GM23338 (cell line): Measurements from ENCODE around the gene MAPK13. TPM values are rescaled to one million over a fixed set of nuclear protein-coding genes. Genes with fewer than 3 reads are reported as not detected.

Experiments
- ATAC-seq: fragments of 200-7000 bp; cut with Tn5 transposase; 3 replicates; pipeline ENCODE4 v1.9.1; 2020
- DNase-seq: peaks from one replicate; pipeline ENCODE4 v3.0.0-alpha.2; 2015; ENCODE audit warnings: low spot score
- H2AFZ ChIP-seq: fragments of 200-600 bp; sonication (generic); 2 replicates; pipeline ENCODE4 v1.8.0; 2016; ENCODE audit warnings: antibody characterized with exemption, mild to moderate bottlenecking, moderate library complexity
- H3F3A ChIP-seq: fragments of 200-600 bp; sonication (generic); replicated peaks from 2 replicates; pipeline ENCODE4 v1.8.0; 2017; ENCODE audit warnings: antibody characterized with exemption, mixed run types, low read depth
- H3K27ac ChIP-seq: fragments of 200-600 bp; sonication (generic); 2 replicates; pipeline ENCODE4 v1.6.1; 2016; ENCODE audit warnings: low read depth
- H3K27me3 ChIP-seq: fragments of 200-600 bp; sonication (generic); 2 replicates; pipeline ENCODE4 v1.8.0; 2016; ENCODE audit warnings: mild to moderate bottlenecking, mixed run types, moderate library complexity; ENCODE audit not compliant: insufficient read depth
- H3K36me3 ChIP-seq: fragments of 200-600 bp; sonication (generic); 2 replicates; pipeline ENCODE4 v1.8.0; 2016; ENCODE audit warnings: mild to moderate bottlenecking; ENCODE audit not compliant: insufficient read depth
- H3K4me1 ChIP-seq: fragments of 200-600 bp; sonication (generic); 2 replicates; pipeline ENCODE4 v1.8.0; 2016; ENCODE audit warnings: mild to moderate bottlenecking, moderate library complexity; ENCODE audit not compliant: insufficient read depth
- H3K4me2 ChIP-seq: fragments of 200-600 bp; sonication (generic); 2 replicates; pipeline ENCODE4 v1.7.1; 2017; ENCODE audit warnings: mixed run types
- H3K4me3 ChIP-seq: fragments of 200-600 bp; sonication (generic); 2 replicates; pipeline ENCODE4 v1.6.1; 2016; ENCODE audit warnings: mixed run types
- H3K79me2 ChIP-seq: fragments of 200-600 bp; sonication (generic); replicated peaks from 2 replicates; pipeline ENCODE4 v1.8.0; 2017; ENCODE audit warnings: mild to moderate bottlenecking; ENCODE audit not compliant: insufficient read depth
- H3K9me2 ChIP-seq: fragments of 200-600 bp; sonication (generic); 2 replicates; pipeline ENCODE4 v1.8.0; 2017; ENCODE audit not compliant: insufficient read depth
- H4K20me1 ChIP-seq: fragments of 200-600 bp; sonication (generic); replicated peaks from 2 replicates; pipeline ENCODE4 v1.8.0; 2017; ENCODE audit warnings: mild to moderate bottlenecking; ENCODE audit not compliant: insufficient read depth
- H3K27ac Mint-ChIP-seq: 2 replicates; pipeline ENCODE4 v1.8.0; 2020; ENCODE audit warnings: inconsistent platforms, mild to moderate bottlenecking, moderate library complexity, mixed read lengths
- H3K27me3 Mint-ChIP-seq: 3 replicates; pipeline ENCODE4 v1.8.0; 2022; ENCODE audit warnings: low read depth, mild to moderate bottlenecking, moderate library complexity, mixed read lengths, inconsistent platforms; ENCODE audit not compliant: insufficient read depth, poor library complexity
- H3K36me3 Mint-ChIP-seq: 3 replicates; pipeline ENCODE4 v1.8.0; 2021; ENCODE audit warnings: low read depth, mild to moderate bottlenecking, inconsistent platforms, moderate library complexity, mixed read lengths
- H3K4me1 Mint-ChIP-seq: 3 replicates; pipeline ENCODE4 v1.8.0; 2020; ENCODE audit warnings: mild to moderate bottlenecking, inconsistent platforms, mixed read lengths
- H3K4me3 Mint-ChIP-seq: 3 replicates; pipeline ENCODE4 v1.8.0; 2021; ENCODE audit warnings: moderate library complexity, mild to moderate bottlenecking, inconsistent platforms, mixed read lengths
- H3K9me3 Mint-ChIP-seq: 3 replicates; pipeline ENCODE4 v1.8.0; 2020; ENCODE audit warnings: moderate library complexity, mild to moderate bottlenecking, inconsistent platforms, mixed read lengths
- ETS1 ChIP-seq: IDR thresholded peaks from 2 replicates; pipeline ENCODE4 v1.6.1; 2016; ENCODE audit warnings: antibody characterized with exemption
- JUNB ChIP-seq: IDR thresholded peaks from one replicate; pipeline ENCODE4 v1.6.1; 2016; ENCODE audit warnings: antibody characterized with exemption; ENCODE audit not compliant: unreplicated experiment
- NANOG ChIP-seq: IDR thresholded peaks from 2 replicates; pipeline ENCODE4 v1.6.1; 2016; ENCODE audit warnings: antibody characterized with exemption, borderline replicate concordance
- POLR2AphosphoS5 ChIP-seq: IDR thresholded peaks from 2 replicates; pipeline ENCODE4 v1.6.1; 2016; ENCODE audit warnings: antibody characterized with exemption, low read depth
- REST ChIP-seq: IDR thresholded peaks from one replicate; pipeline ENCODE4 v1.6.1; 2018; ENCODE audit warnings: antibody characterized with exemption; ENCODE audit not compliant: unreplicated experiment
- STAT1 ChIP-seq: IDR thresholded peaks from one replicate; pipeline ENCODE4 v1.6.1; 2016; ENCODE audit warnings: antibody characterized with exemption; ENCODE audit not compliant: unreplicated experiment
- ZNF114 ChIP-seq: fragments of 250-450 bp; sonication (Bioruptor Pico); IDR thresholded peaks from 2 replicates; pipeline ENCODE4 v1.5.0; 2020; ENCODE audit warnings: mild to moderate bottlenecking, moderate library complexity
- ZNF331 ChIP-seq: fragments of 250-450 bp; sonication (Bioruptor Pico); IDR thresholded peaks from 2 replicates; pipeline ENCODE4 v1.5.0; 2020; ENCODE audit warnings: low read depth, mild to moderate bottlenecking, moderate library complexity
- polyA plus RNA-seq: library from polyadenylated mRNA; unstranded; fragments of >200 nt; fragmentation: Nextera tagmentation; extraction: Ambion mirVana; gene quantifications from 2 replicates; pipeline ENCODE4 v1.2.1, GENCODE V29; 2016
- total RNA-seq: library from RNA; depleted of rRNA; stranded (reverse); fragments of >200 nt; shearing (Covaris generic); gene quantifications from 2 replicates; pipeline ENCODE4 v1.2.3, GENCODE V29; 2014
- TF ChIP-seq, protein P1 (sequence below), 2 experiments: fragments of 200-600 bp in 1 of 2; sonication (generic) in 1 of 2; conservative IDR thresholded peaks; 2 replicates each; pipeline versions ENCODE4 v1.5.1 to v1.6.1; 2016 to 2017; ENCODE audit warnings: antibody characterized with exemption in 2 of 2, low read depth in 2 of 2, mild to moderate bottlenecking in 2 of 2, moderate library complexity in 1 of 2
- TF ChIP-seq, protein P2 (sequence below): fragments of 250-450 bp; sonication (Bioruptor Pico); IDR thresholded peaks from 2 replicates; pipeline ENCODE4 v1.5.0; 2020; ENCODE audit warnings: mild to moderate bottlenecking, moderate library complexity

Gene MAPK13
- total and polyA plus RNA-seq, 2 experiments from 2014 or later: 6.3 to 12.3 TPM

DNA sequence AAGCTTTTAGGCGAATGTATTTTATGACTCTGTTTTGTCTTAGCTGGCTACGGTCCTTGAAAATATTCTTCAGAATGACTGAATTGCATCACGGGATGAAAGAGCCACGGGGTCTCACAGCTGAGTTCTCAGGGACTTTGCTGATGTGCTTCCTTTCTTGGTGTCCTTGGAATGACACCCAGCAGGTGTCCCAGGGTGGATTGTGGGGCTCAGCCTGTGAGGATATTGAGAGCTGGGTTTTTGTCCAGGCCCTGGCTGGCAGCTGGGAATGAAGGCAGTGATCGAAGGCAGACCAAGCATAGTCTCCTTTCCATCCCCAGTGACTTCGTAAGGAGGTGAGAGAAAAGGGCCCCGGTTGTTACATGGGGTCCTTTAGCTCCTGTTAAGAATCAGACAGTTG, 18.8 kb upstream of the MAPK13 start (continued):
- no peak for TF ChIP-seq REST
- TF ChIP-seq, protein P1, sequence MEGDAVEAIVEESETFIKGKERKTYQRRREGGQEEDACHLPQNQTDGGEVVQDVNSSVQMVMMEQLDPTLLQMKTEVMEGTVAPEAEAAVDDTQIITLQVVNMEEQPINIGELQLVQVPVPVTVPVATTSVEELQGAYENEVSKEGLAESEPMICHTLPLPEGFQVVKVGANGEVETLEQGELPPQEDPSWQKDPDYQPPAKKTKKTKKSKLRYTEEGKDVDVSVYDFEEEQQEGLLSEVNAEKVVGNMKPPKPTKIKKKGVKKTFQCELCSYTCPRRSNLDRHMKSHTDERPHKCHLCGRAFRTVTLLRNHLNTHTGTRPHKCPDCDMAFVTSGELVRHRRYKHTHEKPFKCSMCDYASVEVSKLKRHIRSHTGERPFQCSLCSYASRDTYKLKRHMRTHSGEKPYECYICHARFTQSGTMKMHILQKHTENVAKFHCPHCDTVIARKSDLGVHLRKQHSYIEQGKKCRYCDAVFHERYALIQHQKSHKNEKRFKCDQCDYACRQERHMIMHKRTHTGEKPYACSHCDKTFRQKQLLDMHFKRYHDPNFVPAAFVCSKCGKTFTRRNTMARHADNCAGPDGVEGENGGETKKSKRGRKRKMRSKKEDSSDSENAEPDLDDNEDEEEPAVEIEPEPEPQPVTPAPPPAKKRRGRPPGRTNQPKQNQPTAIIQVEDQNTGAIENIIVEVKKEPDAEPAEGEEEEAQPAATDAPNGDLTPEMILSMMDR (conservative IDR thresholded peaks at IDR 0.05; ENCODE audit: low read depth in 2 of 2): no peak
- TF ChIP-seq STAT1: no peak
- TF ChIP-seq JUNB: no peak
- TF ChIP-seq ETS1: no peak
- no peak for TF ChIP-seq NANOG

DNA sequence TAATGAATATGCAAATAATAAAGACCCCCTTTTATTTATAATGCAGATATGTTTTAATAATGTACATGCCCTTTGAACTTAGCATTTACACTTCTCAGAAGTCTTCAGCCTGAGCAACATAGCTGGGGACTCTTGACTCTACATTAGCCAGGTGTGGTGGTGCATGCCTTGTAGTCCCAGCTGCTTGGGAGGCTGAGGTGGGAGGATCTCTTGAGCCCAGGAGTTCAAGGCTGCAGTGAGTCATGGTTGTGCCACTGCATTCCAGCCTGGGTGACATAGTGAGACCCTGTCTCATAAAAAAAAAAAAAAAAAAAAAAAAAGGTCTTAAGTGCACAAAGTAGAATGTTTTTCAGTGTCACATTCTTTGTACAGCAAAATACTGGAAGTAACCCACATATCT, 17.3 kb upstream of the MAPK13 start:
- peaks cover 10% of the 10 kb centered on the region; the same call in 1 of the 3 replicates for H3K36me3 Mint-ChIP-seq
- ATAC-seq: no peak
- H3K79me2 ChIP-seq: no peaks in the 10 kb centered on the region
- no peak for TF ChIP-seq STAT1
- no peak for TF ChIP-seq ZNF331 (CRISPR knock-in tag)
- no peak for TF ChIP-seq POLR2AphosphoS5
- TF ChIP-seq, protein P2, sequence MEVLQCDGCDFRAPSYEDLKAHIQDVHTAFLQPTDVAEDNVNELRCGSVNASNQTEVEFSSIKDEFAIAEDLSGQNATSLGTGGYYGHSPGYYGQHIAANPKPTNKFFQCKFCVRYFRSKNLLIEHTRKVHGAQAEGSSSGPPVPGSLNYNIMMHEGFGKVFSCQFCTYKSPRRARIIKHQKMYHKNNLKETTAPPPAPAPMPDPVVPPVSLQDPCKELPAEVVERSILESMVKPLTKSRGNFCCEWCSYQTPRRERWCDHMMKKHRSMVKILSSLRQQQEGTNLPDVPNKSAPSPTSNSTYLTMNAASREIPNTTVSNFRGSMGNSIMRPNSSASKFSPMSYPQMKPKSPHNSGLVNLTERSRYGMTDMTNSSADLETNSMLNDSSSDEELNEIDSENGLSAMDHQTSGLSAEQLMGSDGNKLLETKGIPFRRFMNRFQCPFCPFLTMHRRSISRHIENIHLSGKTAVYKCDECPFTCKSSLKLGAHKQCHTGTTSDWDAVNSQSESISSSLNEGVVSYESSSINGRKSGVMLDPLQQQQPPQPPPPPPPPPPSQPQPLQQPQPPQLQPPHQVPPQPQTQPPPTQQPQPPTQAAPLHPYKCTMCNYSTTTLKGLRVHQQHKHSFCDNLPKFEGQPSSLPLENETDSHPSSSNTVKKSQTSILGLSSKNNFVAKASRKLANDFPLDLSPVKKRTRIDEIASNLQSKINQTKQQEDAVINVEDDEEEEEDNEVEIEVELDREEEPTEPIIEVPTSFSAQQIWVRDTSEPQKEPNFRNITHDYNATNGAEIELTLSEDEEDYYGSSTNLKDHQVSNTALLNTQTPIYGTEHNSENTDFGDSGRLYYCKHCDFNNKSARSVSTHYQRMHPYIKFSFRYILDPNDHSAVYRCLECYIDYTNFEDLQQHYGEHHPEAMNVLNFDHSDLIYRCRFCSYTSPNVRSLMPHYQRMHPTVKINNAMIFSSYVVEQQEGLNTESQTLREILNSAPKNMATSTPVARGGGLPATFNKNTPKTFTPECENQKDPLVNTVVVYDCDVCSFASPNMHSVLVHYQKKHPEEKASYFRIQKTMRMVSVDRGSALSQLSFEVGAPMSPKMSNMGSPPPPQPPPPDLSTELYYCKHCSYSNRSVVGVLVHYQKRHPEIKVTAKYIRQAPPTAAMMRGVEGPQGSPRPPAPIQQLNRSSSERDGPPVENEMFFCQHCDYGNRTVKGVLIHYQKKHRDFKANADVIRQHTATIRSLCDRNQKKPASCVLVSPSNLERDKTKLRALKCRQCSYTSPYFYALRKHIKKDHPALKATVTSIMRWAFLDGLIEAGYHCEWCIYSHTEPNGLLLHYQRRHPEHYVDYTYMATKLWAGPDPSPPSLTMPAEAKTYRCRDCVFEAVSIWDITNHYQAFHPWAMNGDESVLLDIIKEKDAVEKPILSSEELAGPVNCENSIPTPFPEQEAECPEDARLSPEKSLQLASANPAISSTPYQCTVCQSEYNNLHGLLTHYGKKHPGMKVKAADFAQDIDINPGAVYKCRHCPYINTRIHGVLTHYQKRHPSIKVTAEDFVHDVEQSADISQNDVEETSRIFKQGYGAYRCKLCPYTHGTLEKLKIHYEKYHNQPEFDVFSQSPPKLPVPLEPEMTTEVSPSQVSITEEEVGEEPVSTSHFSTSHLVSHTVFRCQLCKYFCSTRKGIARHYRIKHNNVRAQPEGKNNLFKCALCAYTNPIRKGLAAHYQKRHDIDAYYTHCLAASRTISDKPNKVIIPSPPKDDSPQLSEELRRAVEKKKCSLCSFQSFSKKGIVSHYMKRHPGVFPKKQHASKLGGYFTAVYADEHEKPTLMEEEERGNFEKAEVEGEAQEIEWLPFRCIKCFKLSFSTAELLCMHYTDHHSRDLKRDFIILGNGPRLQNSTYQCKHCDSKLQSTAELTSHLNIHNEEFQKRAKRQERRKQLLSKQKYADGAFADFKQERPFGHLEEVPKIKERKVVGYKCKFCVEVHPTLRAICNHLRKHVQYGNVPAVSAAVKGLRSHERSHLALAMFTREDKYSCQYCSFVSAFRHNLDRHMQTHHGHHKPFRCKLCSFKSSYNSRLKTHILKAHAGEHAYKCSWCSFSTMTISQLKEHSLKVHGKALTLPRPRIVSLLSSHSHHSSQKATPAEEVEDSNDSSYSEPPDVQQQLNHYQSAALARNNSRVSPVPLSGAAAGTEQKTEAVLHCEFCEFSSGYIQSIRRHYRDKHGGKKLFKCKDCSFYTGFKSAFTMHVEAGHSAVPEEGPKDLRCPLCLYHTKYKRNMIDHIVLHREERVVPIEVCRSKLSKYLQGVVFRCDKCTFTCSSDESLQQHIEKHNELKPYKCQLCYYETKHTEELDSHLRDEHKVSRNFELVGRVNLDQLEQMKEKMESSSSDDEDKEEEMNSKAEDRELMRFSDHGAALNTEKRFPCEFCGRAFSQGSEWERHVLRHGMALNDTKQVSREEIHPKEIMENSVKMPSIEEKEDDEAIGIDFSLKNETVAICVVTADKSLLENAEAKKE (CRISPR knock-in tag): no peak
- TF ChIP-seq, protein P1 (conservative IDR thresholded peaks at IDR 0.05; ENCODE audit: low read depth in 2 of 2): no peak
- no peak for TF ChIP-seq ZNF114 (CRISPR knock-in tag)
- TF ChIP-seq NANOG: no peak
- TF ChIP-seq JUNB: no peak

More for the DNA sequence above, 17.3 kb upstream of the MAPK13 start:
- Mint-ChIP-seq H3K4me3 (no peak overlapping the region), H3K27me3 (peaks cover 7% of the 10 kb centered on the region), H3K9me3 (no peaks in the 10 kb centered on the region), H3K27ac (no peak overlapping the region), H3K4me1 (peaks cover 30% of the 10 kb centered on the region)
- Histone ChIP-seq H3K4me2 (no peak overlapping the region), H3F3A (no peaks in the 10 kb centered on the region), H3K4me3 (no peak overlapping the region), H3K36me3 (no peaks in the 10 kb centered on the region), H3K27ac (no peak overlapping the region), H4K20me1 (no peaks in the 10 kb centered on the region), H3K27me3 (no peaks in the 10 kb centered on the region), H3K4me1 (no peaks in the 10 kb centered on the region), H2AFZ (no peak overlapping the region), H3K9me2 (no peaks in the 10 kb centered on the region)
- no peak for DNase-seq
